ENCODE measurements around the gene ZNF688.

GRCh38 chr16:30570636-30571444 is 674 bp downstream of the ZNF688 start:
- TF ChIP-seq EP300 (IDR thresholded peaks at IDR 0.05) (no peak), POLR2A (IDR thresholded peaks at IDR 0.05) (no peak), CTCF (IDR thresholded peaks at IDR 0.05) (no peak)

Measured in suprapubic skin (tissue), 3 donors.